GM12873 (cell line): ENCODE measurements around the gene SLC44A1.

Experiments
- CTCF ChIP-seq: IDR thresholded peaks from 2 replicates; pipeline ENCODE4 v1.5.1; 2012; ENCODE audit warnings: low read depth, mild to moderate bottlenecking, moderate library complexity, low read length, control low read depth; ENCODE audit not compliant: insufficient read depth; ENCODE audit errors: missing control alignments

SLC44A1 gene

DNA sequence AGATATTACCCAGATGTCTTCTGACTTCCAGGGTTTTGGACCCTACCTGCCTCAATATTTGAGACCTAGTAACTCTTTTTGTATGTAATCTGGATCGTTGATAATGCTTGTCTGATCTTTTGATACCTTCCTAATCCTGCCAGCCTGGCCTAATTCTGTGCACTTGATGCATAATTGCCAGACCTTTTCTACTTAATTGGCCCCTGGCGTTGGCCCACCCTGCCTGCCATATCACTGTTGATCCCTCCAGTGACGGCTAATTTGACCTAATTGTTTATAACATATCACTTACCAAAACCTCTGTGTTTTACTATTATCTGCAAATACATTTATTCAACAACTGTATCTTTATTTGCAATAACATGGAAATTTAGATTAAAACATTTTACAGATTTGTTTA is 49.0 kb downstream of the SLC44A1 start:
- no peak for TF ChIP-seq CTCF

DNA sequence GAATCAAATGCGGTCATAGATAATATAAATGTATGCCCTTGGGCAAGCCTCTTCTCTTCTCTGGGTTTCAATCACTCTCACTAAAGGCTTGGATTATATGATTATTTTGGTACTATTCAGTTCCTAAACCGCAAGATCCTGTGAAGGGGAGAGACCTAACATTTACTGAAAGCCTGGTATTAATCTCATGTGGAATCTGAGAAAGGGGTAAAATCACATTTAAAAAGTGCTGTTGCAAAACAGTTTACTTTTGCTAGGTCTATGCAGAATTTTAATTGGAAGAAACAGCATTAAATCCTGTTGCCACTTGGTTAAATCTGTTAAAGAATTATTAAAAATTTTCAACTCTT is 50.7 kb downstream of the SLC44A1 start:
- no peak for TF ChIP-seq CTCF

- no peak for TF ChIP-seq CTCF
These were observed 51.5 kb downstream of the SLC44A1 start for GRCh38 chr9:105295986-105296385.

DNA sequence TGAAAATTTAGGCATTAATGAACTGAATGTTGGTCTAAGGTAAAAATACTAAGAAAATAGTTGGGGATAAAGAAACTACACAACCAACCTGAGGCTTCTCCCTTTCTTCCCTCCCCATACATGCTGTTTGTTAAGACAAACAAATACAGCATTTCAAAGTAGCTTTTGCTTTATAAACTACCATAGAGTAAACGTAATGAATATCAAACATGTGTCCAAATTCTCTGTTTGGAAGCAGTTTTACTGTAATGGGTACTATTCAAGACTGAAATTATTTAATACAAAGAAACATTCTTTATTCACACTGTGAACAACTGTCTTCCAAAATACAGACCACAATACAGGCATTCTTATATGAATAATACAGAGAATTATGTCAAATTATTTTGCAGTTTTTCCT is 52.0 kb downstream of the SLC44A1 start:
- no peak for TF ChIP-seq CTCF

DNA sequence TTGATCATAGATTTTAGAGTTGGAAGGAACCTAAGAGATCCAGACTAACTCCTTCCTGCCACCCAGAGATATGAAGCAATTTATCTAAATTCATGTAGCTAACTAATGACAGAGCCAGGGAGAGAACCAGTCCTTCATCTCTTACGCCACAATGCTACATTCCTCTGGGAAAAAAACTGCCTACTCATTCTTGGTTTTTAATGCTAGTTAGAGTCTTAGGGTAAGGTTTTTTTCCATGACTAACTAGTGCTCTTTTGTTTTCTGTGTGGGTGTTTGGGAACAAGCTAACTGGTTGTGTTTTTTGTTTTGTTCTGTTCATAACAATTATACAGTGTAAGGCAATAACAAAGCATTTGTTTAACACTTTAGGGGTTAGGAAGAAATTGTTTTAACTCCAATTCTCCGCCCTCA is 52.4 kb downstream of the SLC44A1 start:
- TF ChIP-seq CTCF: no peak

GRCh38 chr9:105297442-105298075 is 53.1 kb downstream of the SLC44A1 start:
- no peak for TF ChIP-seq CTCF

GRCh38 chr9:105299190-105299854 is 54.9 kb downstream of the SLC44A1 start:
- no peak for TF ChIP-seq CTCF

GRCh38 chr9:105302728-105303127 is 58.3 kb downstream of the SLC44A1 start:
- no peak for TF ChIP-seq CTCF
